GM12872 (cell line): ENCODE results near the gene SRBD1.
A peak's percentile ranks its signal among the peaks of the same experiment; 100 is the strongest.

Experiments
- TF ChIP-seq, protein P1 (sequence below): IDR thresholded peaks from 3 replicates; pipeline ENCODE4 v1.5.1; 2011; ENCODE audit warnings: low read depth, mild to moderate bottlenecking, low read length, moderate library complexity; ENCODE audit not compliant: insufficient read depth

SRBD1 gene

GRCh38 chr2:45650851-45651414 lies 39.9 kb upstream of the SRBD1 start:
- TF ChIP-seq, protein P1, sequence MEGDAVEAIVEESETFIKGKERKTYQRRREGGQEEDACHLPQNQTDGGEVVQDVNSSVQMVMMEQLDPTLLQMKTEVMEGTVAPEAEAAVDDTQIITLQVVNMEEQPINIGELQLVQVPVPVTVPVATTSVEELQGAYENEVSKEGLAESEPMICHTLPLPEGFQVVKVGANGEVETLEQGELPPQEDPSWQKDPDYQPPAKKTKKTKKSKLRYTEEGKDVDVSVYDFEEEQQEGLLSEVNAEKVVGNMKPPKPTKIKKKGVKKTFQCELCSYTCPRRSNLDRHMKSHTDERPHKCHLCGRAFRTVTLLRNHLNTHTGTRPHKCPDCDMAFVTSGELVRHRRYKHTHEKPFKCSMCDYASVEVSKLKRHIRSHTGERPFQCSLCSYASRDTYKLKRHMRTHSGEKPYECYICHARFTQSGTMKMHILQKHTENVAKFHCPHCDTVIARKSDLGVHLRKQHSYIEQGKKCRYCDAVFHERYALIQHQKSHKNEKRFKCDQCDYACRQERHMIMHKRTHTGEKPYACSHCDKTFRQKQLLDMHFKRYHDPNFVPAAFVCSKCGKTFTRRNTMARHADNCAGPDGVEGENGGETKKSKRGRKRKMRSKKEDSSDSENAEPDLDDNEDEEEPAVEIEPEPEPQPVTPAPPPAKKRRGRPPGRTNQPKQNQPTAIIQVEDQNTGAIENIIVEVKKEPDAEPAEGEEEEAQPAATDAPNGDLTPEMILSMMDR, result peak; percentile 34; the same call in 2 of the 3 replicates

GRCh38 chr2:45649858-45650811 lies 39.1 kb upstream of the SRBD1 start:
- TF ChIP-seq, protein P1, result no peak

GRCh38 chr2:45649462-45649857 lies 38.4 kb upstream of the SRBD1 start:
- TF ChIP-seq, protein P1, result no peak

GRCh38 chr2:45648636-45649035 lies 37.6 kb upstream of the SRBD1 start:
- TF ChIP-seq, protein P1, result no peak

- TF ChIP-seq, protein P1, result no peak
These were observed 37.0 kb upstream of the SRBD1 start for GRCh38 chr2:45647986-45648520.

DNA sequence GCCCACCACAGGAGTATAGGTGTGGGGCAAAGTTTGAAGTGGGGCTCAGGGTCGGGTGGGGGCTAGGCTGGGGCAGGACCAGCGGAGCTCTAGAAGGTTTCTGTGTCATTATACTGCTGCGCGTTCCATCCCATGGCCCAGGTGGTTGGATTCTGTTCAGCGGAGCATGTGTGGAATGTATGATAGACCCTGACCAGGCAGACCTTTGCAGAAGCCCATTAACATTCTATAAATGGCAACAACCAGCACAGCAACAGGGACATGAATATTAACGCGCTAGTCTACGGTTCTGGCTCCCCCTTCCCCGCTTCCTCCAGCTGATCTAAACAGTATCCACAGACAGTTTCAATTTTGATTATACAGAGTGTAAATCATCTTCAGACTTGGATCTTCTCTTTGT lies 36.3 kb upstream of the SRBD1 start:
- TF ChIP-seq, protein P1, result no peak

- TF ChIP-seq, protein P1, result no peak
These were observed 35.2 kb upstream of the SRBD1 start for GRCh38 chr2:45646289-45646688.
